Smooth muscle cell (in vitro differentiated cells): ENCODE measurements around the gene PDSS2. TPM values are rescaled to one million over a fixed set of nuclear protein-coding genes. Genes with fewer than 3 reads are reported as not detected.

Experiments used
- DNase-seq: peaks from one replicate; lab custom pipeline; 2025; ENCODE audit not compliant: unreplicated experiment; lab: John Stamatoyannopoulos, UW
- H2AFZ ChIP-seq: fragments of 200-600 bp; sonication (generic); 2 replicates; pipeline ENCODE4 v1.6.0; 2016; ENCODE audit warnings: antibody characterized with exemption, low read depth, mild to moderate bottlenecking
- H3F3A ChIP-seq: fragments of 200-600 bp; sonication (generic); 2 replicates; pipeline ENCODE4 v1.6.0; 2017; ENCODE audit warnings: antibody characterized with exemption, low read depth
- H3K27ac ChIP-seq: fragments of 200-600 bp; sonication (generic); 2 replicates; pipeline ENCODE4 v1.5.1; 2016; ENCODE audit warnings: low read depth, mild to moderate bottlenecking
- H3K27me3 ChIP-seq: fragments of 200-600 bp; sonication (generic); 2 replicates; pipeline ENCODE4 v1.6.1; 2016; ENCODE audit warnings: low read depth, mild to moderate bottlenecking
- H3K36me3 ChIP-seq: fragments of 200-600 bp; sonication (generic); 2 replicates; pipeline ENCODE4 v1.5.1; 2016; ENCODE audit warnings: low read depth
- H3K4me1 ChIP-seq: fragments of 200-600 bp; sonication (generic); 2 replicates; pipeline ENCODE4 v1.5.1; 2016; ENCODE audit warnings: low read depth
- H3K4me2 ChIP-seq: fragments of 200-600 bp; sonication (generic); 2 replicates; pipeline ENCODE4 v1.6.0; 2016; ENCODE audit warnings: mild to moderate bottlenecking
- H3K4me3 ChIP-seq: fragments of 200-600 bp; sonication (generic); 2 replicates; pipeline ENCODE4 v1.5.1; 2016; ENCODE audit warnings: mild to moderate bottlenecking
- H3K79me2 ChIP-seq: fragments of 200-600 bp; sonication (generic); 2 replicates; pipeline ENCODE4 v1.6.0; 2016; ENCODE audit warnings: low read depth, mild to moderate bottlenecking
- H3K9ac ChIP-seq: fragments of 200-600 bp; sonication (generic); 2 replicates; pipeline ENCODE4 v1.6.0; 2016; ENCODE audit warnings: low read depth
- H3K9me3 ChIP-seq: fragments of 200-600 bp; sonication (generic); replicated peaks from 2 replicates; pipeline ENCODE4 v1.5.1; 2016; ENCODE audit warnings: low read depth
- H4K20me1 ChIP-seq: fragments of 200-600 bp; sonication (generic); 2 replicates; pipeline ENCODE4 v1.6.0; 2016; ENCODE audit warnings: low read depth
- CTCF ChIP-seq: fragments of 200-600 bp; sonication (generic); IDR thresholded peaks from 2 replicates; pipeline ENCODE4 v1.5.1; 2017; ENCODE audit warnings: borderline replicate concordance, mild to moderate bottlenecking, antibody characterized with exemption; ENCODE audit not compliant: insufficient read depth, poor library complexity, severe bottlenecking
- WGBS: methylation state at CpG from one replicate; pipeline ENCODE4 v1.1.7; 2016; ENCODE audit warnings: low lambda C conversion rate; 5-methylcytosine and 5-hydroxymethylcytosine counted together
- polyA plus RNA-seq: library from polyadenylated mRNA; unstranded; fragments of >200 nt; fragmentation: Nextera tagmentation; extraction: Ambion mirVana; gene quantifications from 2 replicates; pipeline ENCODE4 v1.2.1, GENCODE V29; 2016
- total RNA-seq: library from RNA; depleted of rRNA; stranded (reverse); fragments of >200 nt; gene quantifications from 2 replicates; pipeline ENCODE4 v1.2.3, GENCODE V29; 2014

PDSS2 gene
- total and polyA plus RNA-seq, 2 experiments from 2014 or later: 12.8 to 15.5 TPM

GRCh38 chr6:107333491-107333890 lies 125.9 kb downstream of the PDSS2 start:
- Histone ChIP-seq H3K4me3 (no peak overlapping the region), H3F3A (no peaks in the 10 kb centered on the region), H3K4me1 (no peaks in the 10 kb centered on the region), H3K9ac (no peak overlapping the region), H2AFZ (no peak overlapping the region), H3K27ac (no peak overlapping the region), H3K36me3 (no peaks in the 10 kb centered on the region), H4K20me1 (peaks cover 5% of the 10 kb centered on the region), H3K9me3 (no peaks in the 10 kb centered on the region), H3K79me2 (no peaks in the 10 kb centered on the region), H3K27me3 (no peaks in the 10 kb centered on the region), H3K4me2 (no peak overlapping the region)
- no peak for DNase-seq
- WGBS: 87% methylated on average over 2 of the region's 2 CpGs
- TF ChIP-seq CTCF: no peak

GRCh38 chr6:107331409-107332386 lies 127.7 kb downstream of the PDSS2 start:
- H3K4me2 ChIP-seq: no peak overlapping the region
- DNase-seq: no peak
- no peaks in the 10 kb centered on the region for H3K36me3 ChIP-seq
- WGBS: 94% methylated on average over 5 of the region's 5 CpGs
- H3K79me2 ChIP-seq: no peaks in the 10 kb centered on the region
- peaks cover 5% of the 10 kb centered on the region for H4K20me1 ChIP-seq
- no peaks in the 10 kb centered on the region for H3K9me3 ChIP-seq
- H3K27me3 ChIP-seq: no peaks in the 10 kb centered on the region
- H2AFZ ChIP-seq: no peak overlapping the region
- H3K9ac ChIP-seq: no peak overlapping the region
- no peaks in the 10 kb centered on the region for H3F3A ChIP-seq
- H3K4me3 ChIP-seq: no peak overlapping the region
- no peak for TF ChIP-seq CTCF
- no peaks in the 10 kb centered on the region for H3K4me1 ChIP-seq
- H3K27ac ChIP-seq: no peak overlapping the region

GRCh38 chr6:107330168-107330567 lies 129.2 kb downstream of the PDSS2 start:
- Histone ChIP-seq H3F3A (no peaks in the 10 kb centered on the region), H3K36me3 (no peaks in the 10 kb centered on the region), H3K4me2 (no peak overlapping the region), H2AFZ (no peak overlapping the region), H4K20me1 (peaks cover 5% of the 10 kb centered on the region), H3K9ac (no peak overlapping the region), H3K79me2 (no peaks in the 10 kb centered on the region), H3K4me3 (no peak overlapping the region), H3K27ac (no peak overlapping the region), H3K9me3 (no peaks in the 10 kb centered on the region), H3K4me1 (no peaks in the 10 kb centered on the region), H3K27me3 (no peaks in the 10 kb centered on the region)
- TF ChIP-seq CTCF: no peak
- WGBS: 84% methylated on average over 4 of the region's 4 CpGs
- DNase-seq: no peak
